Activated CD8-positive, alpha-beta memory T cell treated with anti-CD3 and anti-CD28 coated beads, Interleukin-2, amount 50 U/mL, for 1 hour (primary cell): ENCODE data around the gene ERMAP.

ENCODE experiments used
- DNase-seq: peaks from one replicate; pipeline ENCODE4 v3.0.0-alpha.2; 2020; ENCODE audit errors: extremely low read depth

ERMAP gene

GRCh38 chr1:42873670-42874069 lies 56.7 kb downstream of the ERMAP start:
- DNase-seq, result no peak

GRCh38 chr1:42876009-42876408 lies 59.1 kb downstream of the ERMAP start:
- no peak for DNase-seq

- no peak for DNase-seq
Measured at GRCh38 chr1:42877380-42877779, 60.5 kb downstream of the ERMAP start.

GRCh38 chr1:42880384-42880783 lies 63.5 kb downstream of the ERMAP start:
- no peak for DNase-seq

DNA sequence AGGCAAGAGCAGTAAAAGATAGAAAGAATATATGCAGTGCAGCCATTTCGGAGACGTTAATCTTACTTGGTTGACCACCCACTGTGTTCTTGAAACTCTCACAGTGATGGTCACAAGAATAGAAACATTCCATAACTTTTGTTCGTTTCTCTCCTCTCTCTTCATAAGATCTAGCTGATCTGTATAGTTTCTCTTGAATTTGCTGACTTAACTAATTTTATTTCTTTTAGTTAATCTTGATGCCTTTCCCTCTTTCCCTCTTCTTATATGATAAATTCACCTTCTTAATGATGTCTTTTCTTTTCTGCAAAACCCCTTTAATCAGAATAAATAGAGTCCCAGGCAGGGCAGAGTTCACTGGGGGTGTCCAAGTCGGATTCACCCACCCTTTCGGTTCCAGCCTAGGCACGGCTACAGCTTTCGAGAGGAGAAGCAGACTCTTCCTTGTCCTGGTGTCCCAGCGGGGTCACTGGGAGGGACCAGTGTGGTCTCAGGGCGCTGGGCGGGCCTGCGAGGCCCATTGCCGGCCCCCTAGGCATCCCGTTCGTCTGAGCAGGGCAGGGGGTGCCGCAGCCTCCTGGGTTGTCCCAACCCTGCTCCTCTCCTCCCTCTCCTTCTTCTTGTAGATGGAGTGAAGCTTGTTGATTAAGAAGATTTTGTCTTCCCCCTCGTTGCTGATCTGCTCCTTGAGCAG lies 69.3 kb downstream of the ERMAP start:
- DNase-seq, result no peak

GRCh38 chr1:42886800-42887199 lies 69.9 kb downstream of the ERMAP start:
- no peak for DNase-seq

- no peak for DNase-seq
Measured at GRCh38 chr1:42887366-42887765, 70.4 kb downstream of the ERMAP start.

GRCh38 chr1:42888013-42888633 lies 71.2 kb downstream of the ERMAP start:
- no peak for DNase-seq

- DNase-seq, result no peak
Measured at GRCh38 chr1:42889264-42889663, 72.3 kb downstream of the ERMAP start.

DNA sequence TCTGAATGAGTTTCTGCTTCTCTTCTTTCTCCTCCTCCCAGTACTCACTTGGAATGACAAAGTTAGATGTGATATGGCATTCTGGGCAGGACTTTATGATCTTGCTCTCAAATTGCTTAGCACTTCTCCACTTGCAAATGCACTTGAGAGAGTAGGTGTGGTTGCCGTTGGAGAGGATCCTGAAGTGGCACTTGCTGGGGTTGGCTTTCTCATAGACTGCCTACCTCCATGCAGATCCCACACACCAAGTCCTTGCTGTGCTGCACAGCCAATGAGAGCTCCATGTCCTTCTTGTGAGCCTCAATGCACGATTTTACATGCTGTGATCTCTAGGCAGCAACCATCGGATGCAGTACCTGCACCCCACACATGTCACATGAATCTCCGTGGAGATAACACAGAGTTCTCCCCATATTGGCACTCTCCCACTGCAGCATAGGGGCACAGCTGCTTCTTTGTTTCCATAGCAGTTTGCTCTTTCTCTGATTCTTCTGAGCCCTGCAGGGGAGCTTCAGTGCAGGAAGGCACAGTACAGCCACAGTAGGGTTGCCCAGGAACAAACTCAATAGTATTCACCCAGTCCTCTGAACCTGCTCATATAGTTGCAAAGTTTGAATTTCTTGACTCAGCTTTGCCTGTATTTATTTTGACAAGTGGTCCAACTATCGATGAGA lies 74.7 kb downstream of the ERMAP start:
- DNase-seq, result no peak
